ENCODE results near the gene ABTB2. TPM values are rescaled to one million over a fixed set of nuclear protein-coding genes. Genes with fewer than 3 reads are reported as not detected.

Gene ABTB2
- total and polyA plus RNA-seq, 2 of the 8 experiments (the other 6 are each of a cell fraction or from before 2014, with no cell fraction given): 7.7 to 10.2 TPM

DNA sequence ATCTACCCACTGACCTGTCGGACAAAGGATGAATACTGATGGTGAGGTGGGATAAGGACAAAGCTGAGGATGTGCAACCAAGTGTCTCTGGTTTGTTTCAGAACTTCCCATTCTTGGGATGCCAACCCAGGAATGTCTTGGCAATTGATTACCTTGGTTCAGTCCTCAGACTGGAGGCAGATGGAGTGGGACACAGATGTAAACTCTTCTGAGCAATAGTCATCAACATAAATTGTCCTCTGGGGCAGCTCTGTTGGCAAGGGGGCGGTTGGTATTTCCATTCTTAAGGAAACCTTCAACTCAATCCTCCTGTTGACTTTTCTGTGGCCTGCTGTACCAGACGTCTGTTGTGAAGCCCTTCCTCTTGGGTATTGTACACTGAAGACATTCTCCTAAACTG is 6.8 kb downstream of the ABTB2 start (continued):
- no peak for TF ChIP-seq YY1 (IDR thresholded peaks at IDR 0.05; ENCODE audit: low read depth, low read length)
